PC-3 (cell line): Measurements from ENCODE around the gene CHFR. TPM values are rescaled to one million over a fixed set of nuclear protein-coding genes. Genes with fewer than 3 reads are reported as not detected.

ENCODE experiments used
- ATAC-seq: fragments of 200-7000 bp; cut with Tn5 transposase; 2 replicates; pipeline ENCODE4 v1.9.1; 2020; ENCODE audit warnings: mild to moderate bottlenecking, moderate library complexity
- BruUV-seq: library from RNA; stranded (reverse); fragments of 400-500 nt; replicated peaks from 2 replicates; lab custom pipeline; 2021; lab: Mats Ljungman, UMichigan
- CTCF ChIA-PET: fragments of 300-600 bp; sonication (Branson Sonifier 250); formaldehyde crosslinking; loops from one replicate; lab custom pipeline; 2022; ENCODE audit warnings: antibody characterized with exemption; lab: Charles Lee
- POLR2A ChIA-PET: fragments of 300-600 bp; sonication (Branson Sonifier 250); formaldehyde crosslinking; loops from one replicate; lab custom pipeline; 2022; ENCODE audit warnings: antibody characterized with exemption; ENCODE audit not compliant: unreplicated experiment; lab: Charles Lee
- DNase-seq: peaks from one replicate; pipeline ENCODE4 v3.0.0-alpha.2; 2015
- H2AFZ ChIP-seq: fragments of 300-600 bp; sonication (generic); 2 replicates; pipeline ENCODE4 v1.6.0; 2016; ENCODE audit warnings: antibody characterized with exemption, low read length
- H3F3A ChIP-seq: fragments of 300-600 bp; sonication (generic); one replicate; pipeline ENCODE4 v1.6.0; 2017; ENCODE audit warnings: antibody characterized with exemption, low read length, control low read depth, mild to moderate bottlenecking; ENCODE audit not compliant: unreplicated experiment
- H3K27ac ChIP-seq: fragments of 300-600 bp; sonication (generic); 2 replicates; pipeline ENCODE4 v1.5.1; 2016; ENCODE audit warnings: mild to moderate bottlenecking, low read length
- H3K27me3 ChIP-seq: fragments of 300-600 bp; sonication (generic); 2 replicates; pipeline ENCODE4 v1.6.1; 2016; ENCODE audit warnings: low read length, mixed read lengths
- H3K36me3 ChIP-seq: fragments of 300-600 bp; sonication (generic); 2 replicates; pipeline ENCODE4 v1.6.1; 2016; ENCODE audit warnings: low read depth, mixed run types, low read length, mixed read lengths
- H3K4me1 ChIP-seq: fragments of 300-600 bp; sonication (generic); 2 replicates; pipeline ENCODE4 v1.5.1; 2016; ENCODE audit warnings: low read length; ENCODE audit not compliant: insufficient read depth
- H3K4me2 ChIP-seq: fragments of 300-600 bp; sonication (generic); 2 replicates; pipeline ENCODE4 v1.6.0; 2016; ENCODE audit warnings: low read length
- H3K4me3 ChIP-seq: fragments of 300-600 bp; sonication (generic); 2 replicates; pipeline ENCODE4 v1.5.1; 2016; ENCODE audit warnings: mild to moderate bottlenecking, low read length, mixed read lengths
- H3K79me2 ChIP-seq: fragments of 300-600 bp; sonication (generic); 2 replicates; pipeline ENCODE4 v1.6.1; 2017; ENCODE audit warnings: low read length, mixed read lengths
- H3K9ac ChIP-seq: fragments of 300-600 bp; sonication (generic); 2 replicates; pipeline ENCODE4 v1.6.0; 2016; ENCODE audit warnings: mild to moderate bottlenecking, low read length
- H3K9me2 ChIP-seq: fragments of 300-600 bp; sonication (generic); replicated peaks from 2 replicates; pipeline ENCODE4 v1.6.1; 2016; ENCODE audit warnings: mixed run types, low read length, mixed read lengths
- H3K9me3 ChIP-seq: fragments of 300-600 bp; sonication (generic); 2 replicates; pipeline ENCODE4 v1.6.1; 2016; ENCODE audit warnings: low read length, mixed read lengths
- H4K20me1 ChIP-seq: fragments of 300-600 bp; sonication (generic); 2 replicates; pipeline ENCODE4 v1.6.1; 2016; ENCODE audit warnings: low read length, mixed read lengths
- EZH2 ChIP-seq: fragments of 300-600 bp; sonication (generic); IDR thresholded peaks from one replicate; pipeline ENCODE4 v1.6.1; 2017; ENCODE audit warnings: antibody characterized with exemption, mild to moderate bottlenecking, low read length; ENCODE audit not compliant: unreplicated experiment
- EZH2phosphoT487 ChIP-seq: fragments of 300-600 bp; sonication (generic); IDR thresholded peaks from 2 replicates; pipeline ENCODE4 v1.6.1; 2018; ENCODE audit warnings: mild to moderate bottlenecking, antibody characterized with exemption, low read length, borderline replicate concordance
- intact Hi-C: fragments of 100-400 bp; cut with micrococcal nuclease; formaldehyde crosslinking; loops from 2 replicates; pipeline ENCODE4 v1.9.0; 2023
- total RNA-seq: library from RNA; depleted of rRNA; stranded (reverse); fragments of >200 nt; gene quantifications from 2 replicates; pipeline ENCODE4 v1.2.3, GENCODE V29; 2014
- TF ChIP-seq, protein P1 (sequence below): fragments of 300-600 bp; sonication (generic); conservative IDR thresholded peaks from 2 replicates; pipeline ENCODE4 v1.5.1; 2017; ENCODE audit warnings: antibody characterized with exemption, low read depth, mild to moderate bottlenecking, low read length

CHFR gene
- total RNA-seq, 1 experiment from 2014 or later = 23.3 TPM

DNA sequence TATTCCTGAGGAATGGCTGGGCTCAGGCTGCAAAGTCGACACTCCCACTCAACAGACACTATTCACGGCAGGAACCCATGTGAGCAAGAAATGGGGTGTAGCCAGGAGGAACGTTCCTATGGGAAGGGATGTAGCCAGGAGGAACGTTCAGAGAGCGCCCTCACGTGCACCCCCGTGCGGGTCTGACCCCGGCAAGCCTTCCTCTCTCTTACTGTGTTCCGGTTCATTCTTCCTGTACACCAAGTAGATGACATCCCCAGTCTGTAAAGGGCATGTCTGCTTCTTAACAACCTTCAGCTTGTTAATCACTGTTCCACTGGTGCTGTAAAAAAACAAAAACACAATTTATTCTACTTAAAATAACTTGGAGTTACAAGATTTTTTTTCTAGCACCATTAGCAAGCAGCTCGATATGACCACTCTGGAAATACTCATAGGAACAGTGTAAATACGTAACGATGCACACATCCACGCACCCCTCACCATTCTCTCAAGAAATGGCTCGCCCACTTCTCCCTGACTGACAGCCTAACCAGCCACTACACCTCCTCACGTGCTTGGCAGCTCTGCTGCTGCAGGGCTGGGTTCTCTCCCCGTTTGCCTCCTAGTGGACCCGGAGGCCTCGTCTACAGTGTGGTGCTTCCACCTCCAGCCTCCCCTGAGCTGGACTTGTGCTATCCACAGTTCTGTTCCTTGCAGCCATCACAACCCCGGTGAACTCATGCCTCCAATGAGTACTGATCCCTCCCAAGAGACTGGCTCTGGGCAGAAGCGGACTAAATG, 15.1 kb downstream of the CHFR start:
- Histone ChIP-seq H3K9me3 (no peaks in the 10 kb centered on the region), H3K36me3 (peaks cover 32% of the 10 kb centered on the region), H3F3A (no peaks in the 10 kb centered on the region), H2AFZ (no peak overlapping the region), H3K4me1 (no peaks in the 10 kb centered on the region), H3K27me3 (no peaks in the 10 kb centered on the region), H3K4me3 (no peak overlapping the region), H3K9ac (no peak overlapping the region), H3K79me2 (no peaks in the 10 kb centered on the region), H4K20me1 (no peaks in the 10 kb centered on the region), H3K27ac (no peak overlapping the region), H3K9me2 (no peaks in the 10 kb centered on the region), H3K4me2 (no peak overlapping the region)
- no TSS peak for BruUV-seq
- intact Hi-C loops = no loop called here
- ChIA-PET POLR2A (no interaction called here), CTCF (no interaction called here)
- TF ChIP-seq, protein P1, sequence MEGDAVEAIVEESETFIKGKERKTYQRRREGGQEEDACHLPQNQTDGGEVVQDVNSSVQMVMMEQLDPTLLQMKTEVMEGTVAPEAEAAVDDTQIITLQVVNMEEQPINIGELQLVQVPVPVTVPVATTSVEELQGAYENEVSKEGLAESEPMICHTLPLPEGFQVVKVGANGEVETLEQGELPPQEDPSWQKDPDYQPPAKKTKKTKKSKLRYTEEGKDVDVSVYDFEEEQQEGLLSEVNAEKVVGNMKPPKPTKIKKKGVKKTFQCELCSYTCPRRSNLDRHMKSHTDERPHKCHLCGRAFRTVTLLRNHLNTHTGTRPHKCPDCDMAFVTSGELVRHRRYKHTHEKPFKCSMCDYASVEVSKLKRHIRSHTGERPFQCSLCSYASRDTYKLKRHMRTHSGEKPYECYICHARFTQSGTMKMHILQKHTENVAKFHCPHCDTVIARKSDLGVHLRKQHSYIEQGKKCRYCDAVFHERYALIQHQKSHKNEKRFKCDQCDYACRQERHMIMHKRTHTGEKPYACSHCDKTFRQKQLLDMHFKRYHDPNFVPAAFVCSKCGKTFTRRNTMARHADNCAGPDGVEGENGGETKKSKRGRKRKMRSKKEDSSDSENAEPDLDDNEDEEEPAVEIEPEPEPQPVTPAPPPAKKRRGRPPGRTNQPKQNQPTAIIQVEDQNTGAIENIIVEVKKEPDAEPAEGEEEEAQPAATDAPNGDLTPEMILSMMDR = no peak
- TF ChIP-seq EZH2 (no peak), EZH2phosphoT487 (no peak)
- DNase-seq = no peak
- no peak for ATAC-seq

DNA sequence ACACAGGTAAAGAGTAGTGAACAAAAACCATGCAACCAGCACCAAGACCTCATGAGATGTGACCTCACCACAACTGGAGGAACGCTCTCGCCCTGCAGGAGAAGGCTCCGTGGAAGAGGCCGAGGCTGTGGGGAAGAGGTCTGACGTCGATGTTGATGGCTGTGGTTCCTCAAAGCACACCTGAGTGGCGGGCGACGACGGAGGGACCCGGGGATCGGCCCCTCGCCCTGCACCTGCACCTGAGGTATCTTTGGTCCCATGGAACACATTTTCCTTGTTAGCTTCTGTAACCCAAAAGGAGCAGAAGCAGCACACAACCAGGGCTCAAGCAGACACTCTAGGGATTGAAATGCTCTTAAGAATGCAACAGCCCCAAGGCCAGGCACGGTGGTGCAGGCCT, 17.9 kb downstream of the CHFR start:
- Histone ChIP-seq H3K4me1 (no peaks in the 10 kb centered on the region), H4K20me1 (no peaks in the 10 kb centered on the region), H2AFZ (no peak overlapping the region), H3K9me2 (no peaks in the 10 kb centered on the region), H3K27me3 (no peaks in the 10 kb centered on the region), H3K4me3 (no peak overlapping the region), H3F3A (no peaks in the 10 kb centered on the region), H3K9me3 (no peaks in the 10 kb centered on the region), H3K27ac (no peak overlapping the region), H3K9ac (no peak overlapping the region), H3K36me3 (peaks cover 34% of the 10 kb centered on the region), H3K79me2 (no peaks in the 10 kb centered on the region), H3K4me2 (no peak overlapping the region)
- POLR2A ChIA-PET = no interaction called here
- DNase-seq (no peak), ATAC-seq (no peak)
- TF ChIP-seq, protein P1 = no peak
- TF ChIP-seq EZH2phosphoT487 = no peak
- no peak for TF ChIP-seq EZH2
- intact Hi-C loops = no loop called here
- CTCF ChIA-PET = no interaction called here
- no TSS peak for BruUV-seq

DNA sequence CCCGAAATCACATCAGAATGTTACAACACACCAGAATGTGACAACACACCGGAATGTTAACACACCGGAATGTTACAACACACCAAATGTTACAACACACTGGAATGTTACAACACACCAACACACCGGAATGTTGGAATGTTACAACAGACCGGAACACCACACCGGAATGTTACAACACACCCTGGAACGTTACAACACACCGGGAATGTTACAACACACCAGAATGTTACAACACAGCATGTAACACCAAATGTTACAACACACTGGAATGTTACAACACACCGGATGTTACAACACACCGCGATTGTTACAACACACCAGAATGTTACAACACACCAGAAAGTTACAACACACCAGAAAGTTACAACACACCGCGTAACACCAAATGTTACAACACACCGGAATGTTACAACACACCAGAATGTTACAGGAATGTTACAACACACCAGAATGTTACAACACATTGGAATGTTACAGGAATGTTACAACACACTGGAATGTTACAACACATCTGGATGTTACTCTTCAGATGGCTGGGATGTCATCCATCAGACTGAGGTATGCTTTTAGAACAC, 21.1 kb downstream of the CHFR start:
- Histone ChIP-seq H3K4me3 (no peak overlapping the region), H3K9me3 (no peaks in the 10 kb centered on the region), H4K20me1 (no peaks in the 10 kb centered on the region), H3K4me1 (no peaks in the 10 kb centered on the region), H3F3A (no peaks in the 10 kb centered on the region), H3K9me2 (no peaks in the 10 kb centered on the region), H3K36me3 (peaks cover 30% of the 10 kb centered on the region), H3K79me2 (no peaks in the 10 kb centered on the region), H2AFZ (no peak overlapping the region), H3K27me3 (no peaks in the 10 kb centered on the region), H3K27ac (no peak overlapping the region), H3K4me2 (no peak overlapping the region), H3K9ac (no peak overlapping the region)
- no peak for ATAC-seq
- intact Hi-C loops = no loop called here
- BruUV-seq = no TSS peak
- no peak for TF ChIP-seq EZH2phosphoT487
- TF ChIP-seq EZH2 = no peak
- TF ChIP-seq, protein P1 = no peak
- CTCF ChIA-PET = no interaction called here
- peak; percentile 35 for DNase-seq
- POLR2A ChIA-PET = no interaction called here
